ENCODE results near the gene CLASP2.

The CLASP2 gene

GRCh38 chr3:33629219-33629618 lies 88.8 kb downstream of the CLASP2 start:
- DNase-seq, result no peak

GRCh38 chr3:33624756-33625155 lies 93.3 kb downstream of the CLASP2 start:
- no peak for DNase-seq

- DNase-seq, result no peak
Observed at GRCh38 chr3:33613041-33613440, 105.0 kb downstream of the CLASP2 start.

GRCh38 chr3:33612607-33613006 lies 105.4 kb downstream of the CLASP2 start:
- DNase-seq, result no peak

GRCh38 chr3:33602829-33603228 lies 115.2 kb downstream of the CLASP2 start:
- DNase-seq, result no peak

DNA sequence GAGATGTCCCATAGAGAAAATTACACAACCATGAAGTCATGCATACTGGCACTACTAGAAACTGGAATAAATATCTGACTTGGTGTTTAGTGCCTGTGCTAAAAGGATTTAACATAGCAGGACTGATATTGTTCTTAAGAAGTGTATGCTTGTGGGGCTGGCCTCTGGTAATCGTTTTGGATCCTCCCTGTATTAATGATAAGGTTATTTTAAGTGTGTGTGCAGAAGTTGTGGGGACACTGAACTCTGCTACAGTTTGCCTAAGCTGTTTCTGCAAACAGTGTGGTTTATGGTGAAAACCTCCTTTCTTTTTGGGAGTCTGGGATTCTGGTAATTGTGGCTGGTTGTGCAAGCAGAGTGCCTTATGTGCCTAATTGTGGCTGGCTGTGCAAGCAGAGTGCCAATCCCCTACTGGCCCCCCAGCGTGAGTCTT lies 120.8 kb downstream of the CLASP2 start:
- DNase-seq, result no peak

GRCh38 chr3:33592999-33593398 lies 125.1 kb downstream of the CLASP2 start:
- no peak for DNase-seq

DNA sequence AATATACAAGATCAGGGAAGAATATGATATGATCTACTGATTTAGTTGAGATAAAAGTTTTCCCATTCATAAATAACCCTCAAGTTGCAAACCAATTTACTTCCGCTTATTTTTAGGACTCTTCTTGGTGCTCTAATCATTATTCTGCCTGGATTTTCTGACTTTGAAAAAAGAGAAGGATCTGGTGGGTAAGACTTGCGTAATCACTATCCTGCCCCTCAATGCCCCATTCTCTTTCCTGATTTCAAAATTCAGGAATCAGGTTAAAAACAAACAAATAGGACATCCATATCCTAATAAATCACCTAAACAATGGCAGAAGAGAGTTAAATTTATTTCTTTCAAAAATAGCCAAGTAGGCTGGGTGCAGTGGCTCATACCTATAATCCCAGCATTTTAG lies 127.5 kb downstream of the CLASP2 start:
- no peak for DNase-seq

GRCh38 chr3:33586402-33586801 lies 131.7 kb downstream of the CLASP2 start:
- no peak for DNase-seq

GRCh38 chr3:33582234-33582633 lies 135.8 kb downstream of the CLASP2 start:
- DNase-seq, result no peak

GRCh38 chr3:33581666-33582065 lies 136.4 kb downstream of the CLASP2 start:
- no peak for DNase-seq

GRCh38 chr3:33579840-33580239 lies 138.2 kb downstream of the CLASP2 start:
- no peak for DNase-seq

DNA sequence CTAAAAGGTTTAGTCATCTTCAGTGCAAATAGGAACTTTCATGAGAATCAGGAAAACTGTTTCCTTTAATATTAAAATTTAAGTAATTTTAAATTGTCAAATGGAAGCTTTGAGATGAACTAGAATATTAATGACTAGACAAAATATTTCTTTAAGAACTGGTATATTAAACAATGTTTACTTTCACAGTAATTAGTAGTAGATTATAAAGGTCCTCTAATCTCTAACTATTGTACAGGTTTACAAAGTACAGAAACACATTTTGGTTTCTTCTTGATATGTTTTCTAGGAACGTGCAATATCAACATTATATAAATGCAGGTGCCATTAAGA lies 138.9 kb downstream of the CLASP2 start:
- DNase-seq, result no peak

DNA sequence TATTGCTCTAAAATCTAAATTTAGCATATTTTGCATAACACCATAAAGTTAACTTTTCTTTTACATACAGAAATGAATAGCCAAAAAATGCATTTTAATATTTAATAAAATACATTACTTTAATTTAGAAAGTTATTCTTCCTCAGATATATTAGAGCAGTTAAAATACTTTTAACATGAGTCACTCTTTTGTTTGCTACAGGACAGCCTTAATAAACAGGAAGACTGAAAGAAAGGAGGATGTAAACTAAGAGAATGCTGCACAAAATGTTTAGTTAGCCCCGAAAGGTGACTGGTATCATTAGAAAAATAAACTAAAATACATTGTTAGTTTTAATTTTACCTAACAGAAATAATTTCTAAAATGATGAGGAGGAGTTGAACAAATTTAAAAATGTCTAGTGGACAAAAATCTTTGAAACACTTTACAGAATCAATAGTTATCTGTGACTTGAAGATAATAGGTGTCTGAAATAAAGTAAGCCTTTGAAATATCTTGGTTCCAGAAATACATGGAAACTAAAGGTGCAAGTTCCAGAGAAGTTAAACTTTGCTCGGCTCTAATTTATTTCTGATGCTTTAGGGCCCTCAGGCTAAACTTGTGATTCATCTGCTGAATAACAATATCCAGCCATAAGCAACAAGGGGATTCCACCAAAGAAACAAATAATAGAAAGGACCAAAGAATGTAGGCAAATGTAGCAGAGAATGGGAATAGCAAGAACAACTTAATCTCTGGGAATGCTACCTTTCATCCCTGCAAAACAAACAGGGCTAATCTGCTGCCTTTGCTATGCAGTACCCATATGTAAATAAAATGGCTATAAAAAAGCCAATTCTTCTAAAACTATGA lies 139.5 kb downstream of the CLASP2 start:
- no peak for DNase-seq

DNA sequence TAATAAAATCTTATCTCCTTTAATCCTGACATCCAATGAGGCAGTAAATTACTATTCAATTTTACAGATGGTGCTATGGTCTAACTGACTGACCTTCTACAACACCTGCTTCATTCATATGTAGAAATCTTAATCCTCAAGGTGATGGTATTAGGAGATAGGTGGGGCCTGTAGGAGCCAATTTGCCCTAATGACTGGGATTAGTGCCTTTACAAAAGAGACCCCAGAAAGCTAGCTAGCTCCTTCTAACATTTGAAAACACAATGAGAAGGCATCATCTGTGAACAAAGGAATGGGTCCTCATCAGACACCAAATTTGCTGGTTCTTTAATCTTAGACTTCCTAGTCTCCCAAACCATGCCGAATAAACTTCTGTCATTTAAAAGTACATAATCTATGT lies 140.5 kb downstream of the CLASP2 start:
- no peak for DNase-seq

DNA sequence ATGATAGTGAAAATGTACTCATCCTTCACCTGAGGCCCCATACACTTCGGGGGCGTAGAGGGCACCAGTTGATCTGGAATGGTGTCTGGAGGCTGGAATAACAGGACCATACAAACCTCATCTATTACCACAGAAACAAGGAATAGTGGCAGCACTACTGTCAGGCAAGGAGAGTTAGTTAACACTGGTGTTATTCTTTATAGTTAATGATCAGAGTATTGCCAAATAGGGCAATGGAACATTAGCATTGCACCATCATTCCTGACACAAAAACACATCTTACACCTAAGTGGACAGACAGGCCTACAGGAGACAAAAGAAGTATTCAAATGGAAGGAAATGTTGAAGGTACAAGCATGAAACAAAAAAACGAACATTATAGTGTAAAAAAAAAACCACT lies 140.9 kb downstream of the CLASP2 start:
- DNase-seq, result no peak

DNA sequence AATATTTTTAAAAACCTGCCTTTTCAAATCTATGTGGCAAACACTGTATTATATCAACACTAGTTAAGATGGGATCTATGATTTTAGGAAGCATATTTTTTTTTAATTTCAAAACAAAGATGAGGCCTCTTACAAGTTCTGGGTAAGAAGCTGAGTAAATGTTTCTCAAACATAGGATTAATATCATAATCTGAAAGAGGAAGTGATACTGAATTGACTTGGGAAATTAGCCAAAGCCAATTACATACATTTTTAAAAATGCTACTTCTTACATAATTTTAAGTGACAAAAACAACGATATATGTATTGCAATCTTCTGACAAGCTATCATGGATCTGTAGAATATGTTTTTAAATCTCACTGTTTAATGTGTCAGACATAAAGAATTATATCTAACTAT lies 142.7 kb downstream of the CLASP2 start:
- DNase-seq, result no peak

DNA sequence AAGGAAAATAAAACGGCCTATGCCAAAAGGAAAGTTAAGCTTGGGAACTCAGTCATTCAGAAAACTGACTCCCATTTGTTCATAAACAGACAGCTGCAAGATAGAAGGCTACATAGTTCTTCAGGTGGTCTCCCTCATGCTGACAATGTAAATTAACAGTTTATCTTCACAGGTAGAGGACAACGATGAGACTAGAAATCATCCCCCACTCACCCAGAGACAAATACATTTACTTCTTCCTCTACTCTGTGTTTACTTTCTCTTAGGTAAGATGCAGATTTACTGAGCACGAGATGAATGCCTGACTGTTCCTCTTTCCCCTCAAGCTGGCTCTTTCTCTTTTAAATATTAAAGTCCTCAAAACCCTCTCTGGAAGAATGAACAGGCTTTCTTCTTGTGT lies 160.2 kb downstream of the CLASP2 start:
- DNase-seq, result no peak

DNA sequence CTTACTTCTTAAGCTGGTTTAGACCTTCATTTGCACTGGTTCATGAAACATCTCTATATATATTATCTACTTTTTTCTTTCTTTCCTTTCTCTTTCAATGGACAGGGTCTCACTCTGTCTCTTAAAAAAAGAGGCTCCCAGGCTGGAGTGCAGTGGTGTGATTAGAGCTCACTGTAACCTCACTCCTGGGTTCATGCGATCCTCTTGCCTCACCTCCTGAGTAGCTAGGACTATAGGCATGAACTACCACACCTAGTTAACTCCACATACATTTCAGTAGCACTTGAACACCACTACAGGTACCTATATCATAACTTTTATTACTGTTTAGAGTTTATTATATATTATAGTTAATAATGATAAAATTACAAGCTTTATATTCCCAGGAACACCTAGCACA lies 160.8 kb downstream of the CLASP2 start:
- no peak for DNase-seq

- no peak for DNase-seq
Observed at GRCh38 chr3:33547101-33547500, 171.0 kb downstream of the CLASP2 start.

DNA sequence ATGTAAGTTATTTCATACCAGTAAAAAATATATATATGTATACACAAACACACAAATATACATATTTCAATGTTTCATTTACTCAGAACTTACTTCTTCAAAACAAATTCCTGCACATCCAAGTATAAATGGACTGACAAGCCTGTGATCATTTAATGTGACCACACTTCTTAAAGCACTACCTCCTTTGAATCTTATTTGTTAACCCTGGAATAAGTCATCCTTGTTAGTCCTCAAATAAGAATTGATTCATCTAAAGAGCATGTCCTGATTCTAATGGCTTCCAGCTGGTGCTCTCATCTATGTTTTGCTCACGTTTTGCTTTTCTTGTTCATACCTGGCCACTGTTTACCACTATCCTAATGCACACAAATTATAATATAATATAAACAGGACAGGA lies 173.9 kb downstream of the CLASP2 start:
- DNase-seq, result no peak

- no peak for DNase-seq
Observed at GRCh38 chr3:33543601-33544000, 174.5 kb downstream of the CLASP2 start.

DNA sequence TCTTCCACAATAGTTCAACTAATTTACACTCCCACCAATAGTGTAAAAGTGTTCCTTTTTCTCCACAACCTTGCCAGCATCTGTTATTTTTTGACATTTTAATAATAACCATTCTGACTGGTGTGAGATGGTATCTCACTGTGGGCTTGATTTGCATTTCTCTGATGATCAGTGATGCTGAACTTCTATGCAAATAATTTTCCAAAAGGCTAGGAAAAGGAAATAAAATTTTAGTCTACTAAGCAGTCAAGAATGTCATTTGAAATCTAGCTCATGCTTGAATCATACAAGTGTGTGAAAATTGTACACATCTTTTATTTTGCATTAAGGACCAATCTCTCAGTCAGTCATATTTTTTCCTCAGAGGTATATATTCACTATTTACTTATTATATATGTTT lies 176.1 kb downstream of the CLASP2 start:
- no peak for DNase-seq

- no peak for DNase-seq
Observed at GRCh38 chr3:33538678-33539339, 179.2 kb downstream of the CLASP2 start.

- no peak for DNase-seq
Observed at GRCh38 chr3:33537133-33537532, 180.9 kb downstream of the CLASP2 start.
